ENCODE data around the gene KIF16B. TPM values are rescaled to one million over a fixed set of nuclear protein-coding genes. Genes with fewer than 3 reads are reported as not detected.

KIF16B gene
- total and polyA plus RNA-seq, 2 of the 8 experiments (the other 6 are each of a cell fraction or from before 2014, with no cell fraction given), result 3.0 to 9.2 TPM

DNA sequence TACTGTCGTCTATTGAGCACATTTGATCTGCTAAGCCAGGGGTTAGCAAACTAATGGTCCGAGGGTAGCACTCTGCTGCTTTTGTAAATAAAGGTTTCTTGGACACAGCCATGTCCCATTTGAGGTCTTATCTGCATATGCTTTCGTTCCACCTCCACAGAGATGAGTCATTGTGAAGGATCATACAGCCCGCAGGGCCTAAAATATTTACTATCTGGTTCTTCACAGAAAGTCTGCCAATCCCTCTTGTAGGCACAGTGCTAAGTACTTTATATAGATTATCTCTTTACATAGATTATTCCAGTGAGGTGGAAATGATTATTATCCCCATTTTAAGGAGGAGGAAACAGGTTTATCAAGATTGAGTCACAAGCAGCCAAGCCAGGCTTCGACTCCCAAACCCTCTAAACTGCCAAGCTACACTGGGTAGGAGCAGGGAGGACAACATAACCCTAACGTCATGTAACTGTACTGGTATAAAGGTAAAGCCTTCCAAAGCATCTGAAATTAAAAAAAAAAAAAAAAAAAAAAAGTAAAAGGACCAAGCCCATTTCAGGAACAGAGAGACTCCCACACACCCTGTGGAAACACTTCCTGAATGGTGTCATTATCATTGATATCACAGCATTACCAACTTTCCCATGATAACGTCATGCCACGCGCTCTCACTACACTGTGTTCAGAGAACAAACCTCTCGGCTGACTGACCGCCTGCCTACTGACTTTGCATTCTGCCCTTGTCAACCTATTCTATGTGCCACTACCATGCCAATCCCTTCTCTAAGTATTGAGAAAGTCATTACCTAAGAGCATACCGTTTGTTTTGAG lies 101.0 kb downstream of the KIF16B start (continued):
- no peak for TF ChIP-seq JUND (IDR thresholded peaks at IDR 0.05; ENCODE audit: low read length)
- no peak for TF ChIP-seq FOSL1 (IDR thresholded peaks at IDR 0.05; ENCODE audit: insufficient read depth, low read depth, low read length)
- TF ChIP-seq SP2 (IDR thresholded peaks at IDR 0.05; ENCODE audit: low read length), result no peak
- no peak for TF ChIP-seq EZH2 (IDR thresholded peaks at IDR 0.05; ENCODE audit: low read depth, low read length, severe bottlenecking)
- no peak for TF ChIP-seq MAFK (IDR thresholded peaks at IDR 0.05; ENCODE audit: low read depth, low read length)
- no peak for TF ChIP-seq TAF1 (IDR thresholded peaks at IDR 0.05; ENCODE audit: low read depth, low read length)
- TF ChIP-seq RAD21 (IDR thresholded peaks at IDR 0.05 in 1 of 2, conservative IDR thresholded peaks at IDR 0.05 in 1 of 2; ENCODE audit: low read depth in 2 of 2, low read length in 2 of 2), result no peak
- TF ChIP-seq SIX5 (IDR thresholded peaks at IDR 0.05; ENCODE audit: low read depth, low read length), result no peak

All from H1 (cell line).